HepG2 (cell line): Measurements from ENCODE around the gene ERBB3. TPM values are rescaled to one million over a fixed set of nuclear protein-coding genes. Genes with fewer than 3 reads are reported as not detected.

Experiments
- CTCF ChIP-seq: sonication (generic); formaldehyde crosslinking; IDR thresholded peaks from 2 replicates; pipeline ENCODE4 v1.5.0; 2020; ENCODE audit warnings: mild to moderate bottlenecking, missing genetic modification reagents, moderate library complexity
- E2F5 ChIP-seq: sonication (generic); formaldehyde crosslinking; conservative IDR thresholded peaks from 2 replicates; pipeline ENCODE4 v1.4.0; 2020; ENCODE audit warnings: missing genetic modification reagents
- GZF1 ChIP-seq: sonication (generic); formaldehyde crosslinking; IDR thresholded peaks from 2 replicates; pipeline ENCODE4 v1.5.1; 2020; ENCODE audit warnings: mild to moderate bottlenecking, missing genetic modification reagents
- HNRNPUL1 ChIP-seq: fragments of 200-400 bp; formaldehyde crosslinking; IDR thresholded peaks from 2 replicates; pipeline ENCODE4 v1.6.1; 2017; ENCODE audit warnings: low read depth, mild to moderate bottlenecking, low read length, moderate library complexity
- JDP2 ChIP-seq: sonication (generic); formaldehyde crosslinking; IDR thresholded peaks from 2 replicates; pipeline ENCODE4 v1.8.1; 2022; ENCODE audit warnings: missing genetic modification reagents, borderline replicate concordance
- LRRFIP1 ChIP-seq: sonication (generic); formaldehyde crosslinking; conservative IDR thresholded peaks from 2 replicates; pipeline ENCODE4 v1.4.0; 2020; ENCODE audit warnings: missing genetic modification reagents
- MAFF ChIP-seq: IDR thresholded peaks from 2 replicates; pipeline ENCODE4 v1.6.1; 2011; ENCODE audit warnings: low read depth, low read length, improper control_type of control experiment
- SUZ12 ChIP-seq: fragments of 150-350 bp; IDR thresholded peaks from 2 replicates; pipeline ENCODE4 v1.6.1; 2014; ENCODE audit warnings: low read depth, low read length
- TBP ChIP-seq: sonication (generic); formaldehyde crosslinking; IDR thresholded peaks from 2 replicates; pipeline ENCODE4 v1.5.0; 2020; ENCODE audit warnings: missing genetic modification reagents
- TEAD3 ChIP-seq: optimal IDR thresholded peaks from 2 replicates; pipeline ENCODE3; 2016; ENCODE audit warnings: borderline replicate concordance
- TOE1 ChIP-seq: sonication (generic); formaldehyde crosslinking; IDR thresholded peaks from 2 replicates; pipeline ENCODE4 v1.4.0; 2020; ENCODE audit warnings: mild to moderate bottlenecking, missing genetic modification reagents
- ZNF234 ChIP-seq: sonication (generic); formaldehyde crosslinking; conservative IDR thresholded peaks from 2 replicates; pipeline ENCODE4 v1.5.1; 2020; ENCODE audit warnings: mild to moderate bottlenecking, missing genetic modification reagents
- ZNF282 ChIP-seq: fragments of 450-650 bp; IDR thresholded peaks from 2 replicates; pipeline ENCODE4 v1.6.1; 2018; ENCODE audit not compliant: partially characterized antibody
- ZNF326 ChIP-seq: sonication (generic); formaldehyde crosslinking; IDR thresholded peaks from 2 replicates; pipeline ENCODE4 v1.4.0; 2020; ENCODE audit warnings: missing genetic modification reagents, borderline replicate concordance
- ZNF530 ChIP-seq: sonication (generic); formaldehyde crosslinking; IDR thresholded peaks from 2 replicates; pipeline ENCODE4 v1.5.0; 2020; ENCODE audit warnings: low read depth, mild to moderate bottlenecking, missing genetic modification reagents
- ZNF577 ChIP-seq: sonication (generic); formaldehyde crosslinking; IDR thresholded peaks from 2 replicates; pipeline ENCODE4 v1.4.0; 2020; ENCODE audit warnings: mild to moderate bottlenecking, low read depth, missing genetic modification reagents, borderline replicate concordance
- ZNF780A ChIP-seq: sonication (generic); formaldehyde crosslinking; IDR thresholded peaks from 2 replicates; pipeline ENCODE4 v1.8.0; 2022; ENCODE audit warnings: mild to moderate bottlenecking, missing genetic modification reagents, moderate library complexity
- ZSCAN21 ChIP-seq: sonication (generic); formaldehyde crosslinking; IDR thresholded peaks from 2 replicates; pipeline ENCODE4 v1.8.0; 2022; ENCODE audit warnings: mild to moderate bottlenecking, missing genetic modification reagents, moderate library complexity, borderline replicate concordance
- polyA plus RNA-seq, 8 experiments: library from polyadenylated mRNA; depleted of rRNA in 3 of 8; stranded (reverse) in 7 of 8; unstranded in 1 of 8; fragments of >200 nt; fragmentation: Illumina TruSeq in 4 of 8; extraction: Trizol in 4 of 8; gene quantifications; 2 replicates each; pipeline versions ENCODE4 v1.2.1 to v1.2.3, GENCODE V29; 2011 to 2016; ENCODE audit warnings: low read depth in 4 of 8, missing spikeins in 1 of 8, mixed read lengths in 1 of 8; ENCODE audit not compliant: insufficient read depth in 1 of 8
- total RNA-seq, 5 experiments: library from RNA; depleted of rRNA; stranded (reverse); fragments of >200 nt; fragmentation: Illumina TruSeq; extraction: Trizol; gene quantifications; 2 replicates each; pipeline ENCODE4 v1.2.3, GENCODE V29; 2016; ENCODE audit warnings: low read depth in 1 of 5
- TF ChIP-seq, protein P1 (sequence below): sonication (generic); formaldehyde crosslinking; IDR thresholded peaks from 2 replicates; pipeline ENCODE4 v1.4.0; 2020; ENCODE audit warnings: mild to moderate bottlenecking, missing genetic modification reagents
- TF ChIP-seq, protein P2 (sequence below): sonication (generic); formaldehyde crosslinking; IDR thresholded peaks from 2 replicates; pipeline ENCODE4 v1.8.1; 2023; ENCODE audit warnings: mild to moderate bottlenecking, missing genetic modification reagents

ERBB3 gene
- total and polyA plus RNA-seq, 2 of the 13 experiments (the other 11 are each of a cell fraction or from before 2014, with no cell fraction given): 93.6 to 358 TPM

DNA sequence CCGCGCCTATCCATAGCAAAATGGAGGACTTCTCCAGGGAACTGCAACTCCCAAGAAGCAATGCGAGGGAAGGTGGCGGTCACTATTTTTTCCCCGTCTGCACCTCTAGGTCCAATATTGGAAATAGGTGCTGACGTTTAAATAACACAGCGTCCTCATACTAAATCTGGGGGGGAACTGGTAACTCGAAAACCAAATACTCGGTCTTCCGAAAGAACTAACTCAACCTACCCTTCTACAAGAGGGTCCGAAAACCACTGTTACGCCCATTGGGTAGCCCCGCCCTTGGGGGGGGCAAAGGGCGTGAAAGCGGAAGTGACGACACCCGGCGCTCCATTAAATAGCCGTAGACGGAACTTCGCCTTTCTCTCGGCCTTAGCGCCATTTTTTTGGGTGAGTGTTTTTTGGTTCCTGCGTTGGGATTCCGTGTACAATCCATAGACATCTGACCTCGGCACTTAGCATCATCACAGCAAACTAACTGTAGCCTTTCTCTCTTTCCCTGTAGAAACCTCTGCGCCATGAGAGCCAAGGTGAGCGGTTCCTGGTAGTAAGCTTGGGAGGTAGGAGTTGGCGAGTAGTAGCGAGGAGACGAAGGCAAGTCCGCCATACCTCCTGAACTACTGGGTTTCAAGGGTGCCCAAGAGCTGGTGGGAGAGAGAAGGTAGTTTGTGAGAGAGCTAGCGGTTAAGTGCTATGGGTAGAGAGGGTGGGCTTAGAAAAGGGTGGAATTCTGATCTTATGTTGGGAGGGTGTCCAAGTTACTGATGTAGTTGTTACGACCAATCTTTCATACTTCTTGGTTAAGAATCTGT is 36.5 kb downstream of the ERBB3 start, which contains the start of gene RPL41 (continued):
- TF ChIP-seq LRRFIP1 (CRISPR knock-in tag) (no peak), ZNF326 (CRISPR knock-in tag) (no peak), TEAD3 (no peak), MAFF (no peak), E2F5 (CRISPR knock-in tag) (no peak), CTCF (peak; percentile 17; the same call in 1 of the 2 replicates), ZNF530 (CRISPR knock-in tag) (no peak), ZNF234 (CRISPR knock-in tag) (no peak), ZSCAN21 (CRISPR knock-in tag) (no peak), ZNF780A (CRISPR knock-in tag) (no peak), GZF1 (CRISPR knock-in tag) (no peak), ZNF577 (CRISPR knock-in tag) (peak; percentile 80; the same call in 1 of the 2 replicates), TBP (no peak), HNRNPUL1 (no peak), TOE1 (CRISPR knock-in tag) (peak; percentile 46; the same call in 1 of the 2 replicates), ZNF282 (no peak), SUZ12 (peak; percentile 46; the same call in 1 of the 2 replicates), JDP2 (CRISPR knock-in tag) (no peak)
- TF ChIP-seq, protein P1, sequence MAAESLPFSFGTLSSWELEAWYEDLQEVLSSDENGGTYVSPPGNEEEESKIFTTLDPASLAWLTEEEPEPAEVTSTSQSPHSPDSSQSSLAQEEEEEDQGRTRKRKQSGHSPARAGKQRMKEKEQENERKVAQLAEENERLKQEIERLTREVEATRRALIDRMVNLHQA: no peak; the same call in 1 of the 2 replicates
- TF ChIP-seq, protein P2, sequence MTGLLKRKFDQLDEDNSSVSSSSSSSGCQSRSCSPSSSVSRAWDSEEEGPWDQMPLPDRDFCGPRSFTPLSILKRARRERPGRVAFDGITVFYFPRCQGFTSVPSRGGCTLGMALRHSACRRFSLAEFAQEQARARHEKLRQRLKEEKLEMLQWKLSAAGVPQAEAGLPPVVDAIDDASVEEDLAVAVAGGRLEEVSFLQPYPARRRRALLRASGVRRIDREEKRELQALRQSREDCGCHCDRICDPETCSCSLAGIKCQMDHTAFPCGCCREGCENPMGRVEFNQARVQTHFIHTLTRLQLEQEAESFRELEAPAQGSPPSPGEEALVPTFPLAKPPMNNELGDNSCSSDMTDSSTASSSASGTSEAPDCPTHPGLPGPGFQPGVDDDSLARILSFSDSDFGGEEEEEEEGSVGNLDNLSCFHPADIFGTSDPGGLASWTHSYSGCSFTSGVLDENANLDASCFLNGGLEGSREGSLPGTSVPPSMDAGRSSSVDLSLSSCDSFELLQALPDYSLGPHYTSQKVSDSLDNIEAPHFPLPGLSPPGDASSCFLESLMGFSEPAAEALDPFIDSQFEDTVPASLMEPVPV (CRISPR knock-in tag): peak; percentile 79
